Stimulated activated CD8-positive, alpha-beta memory T cell treated with anti-CD3 and anti-CD28 coated beads, Interleukin-2, amount 100 ng/mL, for 48 hours (primary cell): ENCODE results near the gene CELA2A.
"Not testable (repeated sequence)": the region's sequence is repeated elsewhere in the genome, so short reads cannot be mapped to it uniquely, and the experiment has no call there.

Source experiments
- DNase-seq, 2 donors: peaks; one replicate each; pipeline ENCODE4 v3.0.0-alpha.2; 2020; ENCODE audit warnings: low read depth in 2 of 2

Gene CELA2A

GRCh38 chr1:15500184-15501178, 43.9 kb downstream of the CELA2A start:
- DNase-seq: no peak

- peak; percentile 41 to 49 for DNase-seq
Measured at GRCh38 chr1:15501208-15502032, 44.9 kb downstream of the CELA2A start.

GRCh38 chr1:15504436-15504835, 47.9 kb downstream of the CELA2A start:
- no peak for DNase-seq

DNA sequence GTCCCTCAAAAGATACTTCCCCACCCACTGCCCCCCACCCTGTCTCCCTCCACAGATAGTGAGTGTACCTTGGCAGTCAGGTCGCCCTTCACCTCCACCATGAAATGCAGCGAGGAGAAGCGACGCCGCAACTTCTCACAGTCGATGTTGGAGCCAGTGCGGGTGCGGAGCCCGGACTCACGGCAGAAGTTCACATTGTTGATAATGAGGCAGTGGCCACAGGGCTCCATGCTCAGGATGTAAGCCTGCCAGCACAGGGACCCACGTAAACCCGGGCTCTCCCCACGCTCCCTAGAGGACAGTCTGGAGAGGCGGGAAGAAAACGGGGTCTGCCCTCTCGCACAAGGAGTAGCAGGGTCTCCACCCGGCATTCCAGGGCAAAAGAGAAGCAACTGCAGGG, 50.3 kb downstream of the CELA2A start:
- no peak for DNase-seq

GRCh38 chr1:15507278-15507677, 50.7 kb downstream of the CELA2A start:
- no peak for DNase-seq

DNA sequence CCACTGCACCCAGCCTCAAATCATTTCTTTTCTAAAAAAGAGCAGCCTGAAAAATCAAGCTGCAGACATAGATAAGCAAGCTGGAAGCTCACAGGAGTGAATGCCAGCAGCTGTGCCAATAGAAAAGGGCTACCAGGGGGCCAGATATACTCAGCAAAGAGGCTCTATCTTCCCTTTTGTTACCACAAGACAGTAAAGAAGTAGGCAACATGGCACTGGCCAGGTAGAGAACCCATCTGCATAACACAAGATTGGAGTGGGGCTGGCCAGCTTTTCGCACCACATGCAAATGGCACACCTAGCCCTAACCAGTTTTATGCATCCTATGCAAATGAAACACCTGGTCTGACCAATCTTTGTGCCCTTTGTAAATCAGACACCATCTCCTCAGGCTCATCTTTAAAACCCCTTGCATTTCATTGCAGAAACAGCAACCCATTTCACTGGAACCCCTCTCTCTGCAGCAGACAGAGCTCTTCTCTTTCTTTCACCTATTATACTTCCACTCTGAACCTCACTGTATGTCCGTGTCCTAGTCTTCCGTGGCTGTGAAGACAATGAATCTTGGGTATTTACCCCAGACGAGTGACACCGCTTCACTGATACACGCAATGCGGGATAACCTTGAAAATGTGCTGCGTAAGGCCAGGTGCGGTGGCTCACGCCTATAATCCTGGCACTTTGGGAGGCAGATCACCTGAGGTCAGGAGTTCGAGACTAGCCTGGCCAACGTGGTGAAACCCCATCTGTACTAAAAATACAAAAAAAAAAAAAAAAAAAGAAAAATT, 52.4 kb downstream of the CELA2A start:
- DNase-seq: no peak

DNA sequence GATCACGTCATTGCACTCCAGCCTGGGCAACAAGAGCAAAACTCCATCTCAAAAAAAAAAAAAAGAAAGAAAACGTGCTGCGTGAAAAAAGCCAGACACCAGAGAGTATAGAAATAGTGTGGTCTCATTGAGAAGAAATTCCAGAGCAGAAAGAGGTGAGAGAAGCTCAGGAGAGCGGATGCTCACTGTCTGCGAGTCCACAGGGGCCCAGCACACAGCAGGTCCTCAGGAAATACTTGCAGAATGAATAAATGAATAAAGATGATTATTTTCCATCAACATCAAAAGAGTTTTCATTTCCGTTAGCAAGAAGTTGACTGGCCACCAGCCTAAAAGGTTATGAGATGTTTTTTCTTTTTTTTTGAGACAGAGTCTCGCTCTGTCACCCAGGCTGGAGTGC, 53.1 kb downstream of the CELA2A start:
- DNase-seq: no peak

- no peak for DNase-seq
Measured at GRCh38 chr1:15510611-15511405, 54.3 kb downstream of the CELA2A start.

DNA sequence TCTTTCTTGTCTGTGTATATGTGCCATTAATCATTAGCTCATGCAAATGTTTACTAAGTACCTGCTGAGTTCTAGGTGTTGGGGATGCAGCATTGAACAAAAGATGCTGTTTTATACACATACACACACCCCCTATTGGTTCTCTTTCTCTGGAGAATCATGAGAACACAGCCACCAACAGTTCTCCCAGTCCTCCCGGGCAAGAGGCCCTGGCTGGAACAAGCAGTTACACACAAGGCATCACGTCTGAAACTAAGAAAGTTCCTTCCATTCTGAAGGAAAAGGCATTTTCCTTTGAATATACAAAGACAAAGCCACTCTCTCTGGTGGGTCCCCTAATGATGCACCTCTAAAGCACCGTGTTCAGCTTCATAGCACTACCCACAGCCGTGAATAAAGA, 56.7 kb downstream of the CELA2A start:
- DNase-seq: no peak

- DNase-seq: no peak
Measured at GRCh38 chr1:15513919-15514318, 57.4 kb downstream of the CELA2A start.

GRCh38 chr1:15514557-15514956, 58.0 kb downstream of the CELA2A start:
- not testable (repeated sequence) for DNase-seq

GRCh38 chr1:15515022-15515663, 58.6 kb downstream of the CELA2A start:
- no peak for DNase-seq

DNA sequence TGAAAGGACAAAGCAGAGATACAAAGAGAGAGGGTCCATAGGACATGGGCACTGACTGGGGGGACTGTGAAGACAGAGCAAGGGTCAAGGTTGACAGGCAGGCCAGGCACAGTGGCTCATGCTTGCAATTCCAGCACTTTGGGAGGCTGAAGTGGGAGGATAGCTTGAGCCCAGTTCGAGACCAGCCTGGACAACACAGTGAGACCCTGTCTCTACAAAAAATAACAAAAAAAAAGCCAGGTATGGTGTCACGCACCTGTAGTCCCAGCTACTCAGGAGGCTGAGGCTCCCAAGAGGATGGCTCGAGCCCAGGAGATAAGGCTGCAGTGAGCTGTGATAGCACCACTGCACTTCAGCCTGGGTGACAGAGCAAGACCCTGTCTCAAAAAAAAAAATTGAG, 63.1 kb downstream of the CELA2A start:
- no peak for DNase-seq

DNA sequence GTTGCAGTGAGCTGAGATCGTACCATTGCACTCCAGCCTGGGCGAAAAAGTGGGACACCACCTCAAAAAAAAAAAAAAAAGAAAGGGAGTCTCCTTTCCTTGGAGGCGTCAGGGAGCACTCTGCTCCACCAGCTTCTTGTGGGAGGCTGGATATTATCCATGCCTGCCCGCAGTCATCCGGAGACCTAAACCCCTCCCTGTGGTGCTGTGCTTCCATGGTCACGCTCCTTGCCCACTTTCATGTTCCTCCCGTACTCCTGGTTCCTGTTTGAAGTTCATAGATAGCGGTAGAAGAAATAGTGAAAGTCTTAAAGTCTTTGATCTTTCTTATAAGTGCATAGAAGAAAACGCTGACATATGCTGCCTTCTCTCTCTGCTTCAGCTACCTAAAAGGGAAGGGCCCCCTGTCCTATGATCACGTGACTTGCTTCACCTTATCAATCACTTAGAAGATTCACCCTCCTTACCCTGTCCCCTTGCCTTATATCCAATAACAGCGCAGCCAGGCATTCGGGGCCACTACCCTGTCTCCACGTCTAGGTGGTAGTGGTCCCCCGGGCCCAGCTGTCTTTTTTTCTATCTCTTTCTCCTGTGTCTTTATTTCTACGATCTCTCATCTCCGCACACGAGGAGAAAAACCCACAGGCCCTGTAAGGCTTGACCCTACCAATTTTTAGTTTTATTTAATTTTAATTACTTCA, 64.8 kb downstream of the CELA2A start:
- DNase-seq: not testable (repeated sequence)
